HepG2 (cell line): ENCODE measurements around the gene DLEC1. TPM values are rescaled to one million over a fixed set of nuclear protein-coding genes. Genes with fewer than 3 reads are reported as not detected.

Experiments used
- CCAR2 ChIP-seq: fragments of 200-400 bp; formaldehyde crosslinking; optimal IDR thresholded peaks from 2 replicates; pipeline ENCODE3; 2018; ENCODE audit warnings: low read depth, mild to moderate bottlenecking, low read length, moderate library complexity
- CEBPG ChIP-seq: IDR thresholded peaks from 2 replicates; pipeline ENCODE4 v1.6.1; 2016
- E2F2 ChIP-seq: sonication (generic); formaldehyde crosslinking; IDR thresholded peaks from 2 replicates; pipeline ENCODE4 v1.4.0; 2020; ENCODE audit warnings: missing genetic modification reagents, borderline replicate concordance
- HNF1B ChIP-seq: sonication (generic); formaldehyde crosslinking; IDR thresholded peaks from 2 replicates; pipeline ENCODE4 v1.5.1; 2020; ENCODE audit warnings: mild to moderate bottlenecking, moderate library complexity, missing genetic modification reagents
- MXD3 ChIP-seq: IDR thresholded peaks from 2 replicates; pipeline ENCODE4 v1.6.1; 2016; ENCODE audit warnings: mild to moderate bottlenecking, missing biosample characterization, missing genetic modification reagents
- TBX2 ChIP-seq: sonication (generic); formaldehyde crosslinking; IDR thresholded peaks from 2 replicates; pipeline ENCODE4 v1.5.0; 2020; ENCODE audit warnings: missing genetic modification reagents, mild to moderate bottlenecking, borderline replicate concordance
- ZBTB7A ChIP-seq: sonication (generic); formaldehyde crosslinking; IDR thresholded peaks from 2 replicates; pipeline ENCODE4 v1.8.0; 2022; ENCODE audit warnings: mild to moderate bottlenecking, missing genetic modification reagents
- ZFP36L1 ChIP-seq: sonication (generic); formaldehyde crosslinking; IDR thresholded peaks from 2 replicates; pipeline ENCODE4 v1.8.0; 2022; ENCODE audit warnings: mild to moderate bottlenecking, missing genetic modification reagents, moderate library complexity
- ZFYVE20 ChIP-seq: sonication (generic); formaldehyde crosslinking; IDR thresholded peaks from 2 replicates; pipeline ENCODE4 v1.8.0; 2023; ENCODE audit warnings: low read depth, mild to moderate bottlenecking, moderate library complexity, missing genetic modification reagents, borderline replicate concordance
- ZHX1 ChIP-seq: sonication (generic); formaldehyde crosslinking; IDR thresholded peaks from 2 replicates; pipeline ENCODE4 v1.8.1; 2022; ENCODE audit warnings: low read depth, mild to moderate bottlenecking, missing genetic modification reagents
- ZNF136 ChIP-seq: sonication (generic); formaldehyde crosslinking; IDR thresholded peaks from 2 replicates; pipeline ENCODE4 v1.8.1; 2022; ENCODE audit warnings: low read depth, mild to moderate bottlenecking, moderate library complexity, missing genetic modification reagents
- ZNF570 ChIP-seq: sonication (generic); formaldehyde crosslinking; IDR thresholded peaks from 2 replicates; pipeline ENCODE4 v1.4.0; 2020; ENCODE audit warnings: mild to moderate bottlenecking, missing genetic modification reagents, borderline replicate concordance
- ZNF646 ChIP-seq: sonication (generic); formaldehyde crosslinking; IDR thresholded peaks from 2 replicates; pipeline ENCODE4 v1.9.0; 2021; ENCODE audit warnings: mild to moderate bottlenecking, missing genetic modification reagents
- ZNF713 ChIP-seq: sonication (generic); formaldehyde crosslinking; IDR thresholded peaks from 2 replicates; pipeline ENCODE4 v1.4.0; 2020; ENCODE audit warnings: mild to moderate bottlenecking, missing genetic modification reagents
- ZNF850 ChIP-seq: sonication (generic); formaldehyde crosslinking; conservative IDR thresholded peaks from 2 replicates; pipeline ENCODE4 v1.9.0; 2021; ENCODE audit warnings: mild to moderate bottlenecking, missing genetic modification reagents
- ZNF891 ChIP-seq: sonication (generic); formaldehyde crosslinking; IDR thresholded peaks from 2 replicates; pipeline ENCODE4 v1.5.0; 2020; ENCODE audit warnings: mild to moderate bottlenecking, missing genetic modification reagents
- polyA plus RNA-seq, 8 experiments: library from polyadenylated mRNA; depleted of rRNA in 3 of 8; stranded (reverse) in 7 of 8; unstranded in 1 of 8; fragments of >200 nt; fragmentation: Illumina TruSeq in 4 of 8; extraction: Trizol in 4 of 8; gene quantifications; 2 replicates each; pipeline versions ENCODE4 v1.2.1 to v1.2.3, GENCODE V29; 2011 to 2016; ENCODE audit warnings: low read depth in 4 of 8, missing spikeins in 1 of 8, mixed read lengths in 1 of 8; ENCODE audit not compliant: insufficient read depth in 1 of 8
- total RNA-seq, 5 experiments: library from RNA; depleted of rRNA; stranded (reverse); fragments of >200 nt; fragmentation: Illumina TruSeq; extraction: Trizol; gene quantifications; 2 replicates each; pipeline ENCODE4 v1.2.3, GENCODE V29; 2016; ENCODE audit warnings: low read depth in 1 of 5

The DLEC1 gene
- total and polyA plus RNA-seq, 2 of the 13 experiments (the other 11 are each of a cell fraction or from before 2014, with no cell fraction given) = 0.09 TPM; not detected in 1

GRCh38 chr3:38137615-38138348, 98.8 kb downstream of the DLEC1 start (continued):
- TF ChIP-seq E2F2 (CRISPR knock-in tag) (no peak), ZNF850 (0 out of 2 replicates have a peak, but pooled peaks have one; percentile 57), ZHX1 (CRISPR knock-in tag) (0 out of 2 replicates have a peak, but pooled peaks have one; percentile 7), ZFP36L1 (CRISPR knock-in tag) (no peak), ZNF646 (CRISPR knock-in tag) (no peak), MXD3 (CRISPR knock-in tag) (0 out of 2 replicates have a peak, but pooled peaks have one; percentile 11), ZNF891 (no peak), TBX2 (CRISPR knock-in tag) (peak; percentile 53), ZNF713 (no peak), ZFYVE20 (CRISPR knock-in tag) (no peak), ZNF136 (CRISPR knock-in tag) (peak; percentile 4; the same call in 1 of the 2 replicates), HNF1B (CRISPR knock-in tag) (peak; percentile 13; the same call in 1 of the 2 replicates), CCAR2 (no peak), ZNF570 (no peak), CEBPG (0 out of 2 replicates have a peak, but pooled peaks have one; percentile 8), ZBTB7A (CRISPR knock-in tag) (peak; percentile 92)
